ENCODE results near the gene CENPP. TPM values are rescaled to one million over a fixed set of nuclear protein-coding genes. Genes with fewer than 3 reads are reported as not detected.

The CENPP gene
- total RNA-seq, 2 donors from 2014 or later: 1.9 to 6.8 TPM

DNA sequence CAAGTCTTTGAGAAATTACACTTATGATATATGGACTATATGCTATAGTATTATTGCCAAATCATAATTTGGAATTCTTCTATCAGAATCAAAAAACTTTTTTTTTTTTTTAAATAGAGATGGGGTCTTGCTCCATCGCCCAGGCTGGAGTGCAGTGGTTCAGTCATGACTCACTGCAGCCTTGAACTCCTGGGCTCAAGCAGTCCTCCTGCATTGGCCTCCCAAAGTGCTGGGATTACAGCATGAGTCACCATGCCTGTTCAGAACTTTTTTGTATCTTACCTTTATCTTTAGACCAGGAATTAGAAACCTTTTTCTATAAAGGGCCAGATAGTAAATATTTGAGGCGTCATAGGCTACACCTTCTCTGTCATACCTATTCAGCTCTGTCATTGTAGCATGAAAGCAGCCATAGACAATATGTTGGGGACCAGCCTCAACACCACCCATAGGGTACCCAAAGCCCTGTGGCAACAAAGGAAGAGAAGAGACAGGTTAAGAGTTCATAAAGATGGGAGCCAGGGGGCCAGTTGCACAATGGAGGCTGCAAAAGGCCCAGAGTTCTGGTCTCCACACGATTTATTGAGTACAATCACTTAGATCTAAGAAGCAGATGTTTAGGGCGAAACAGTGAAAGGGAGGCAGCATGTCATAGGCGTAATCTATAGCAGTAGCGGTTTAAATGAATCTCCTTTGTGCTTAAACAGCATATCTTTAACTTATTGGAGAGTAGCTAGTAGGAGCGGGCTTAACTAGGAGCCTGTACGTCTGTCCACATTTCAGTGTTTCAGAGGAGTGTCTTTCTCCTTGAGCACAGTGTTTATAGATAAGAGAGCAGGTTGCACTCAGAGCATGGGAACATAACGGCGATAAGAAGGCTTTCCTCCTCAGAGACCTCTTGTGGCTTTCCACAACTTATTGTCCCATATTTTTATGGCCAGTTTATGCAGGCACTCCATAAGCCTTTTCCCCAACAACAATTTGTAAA, 197.5 kb downstream of the CENPP start:
- no peak for DNase-seq
- Mint-ChIP-seq H3K4me1 (no peaks in the 10 kb centered on the region), H3K4me3 (no peak overlapping the region), H3K36me3 (ENCODE audit: low read depth) (no peaks in the 10 kb centered on the region), H3K27me3 (no peaks in the 10 kb centered on the region), H3K27ac (no peak overlapping the region)
- no peak for ATAC-seq
- H3K9me3 ChIP-seq (ENCODE audit: control insufficient read depth, low read length, poor library complexity, severe bottlenecking): no peaks in the 10 kb centered on the region

DNA sequence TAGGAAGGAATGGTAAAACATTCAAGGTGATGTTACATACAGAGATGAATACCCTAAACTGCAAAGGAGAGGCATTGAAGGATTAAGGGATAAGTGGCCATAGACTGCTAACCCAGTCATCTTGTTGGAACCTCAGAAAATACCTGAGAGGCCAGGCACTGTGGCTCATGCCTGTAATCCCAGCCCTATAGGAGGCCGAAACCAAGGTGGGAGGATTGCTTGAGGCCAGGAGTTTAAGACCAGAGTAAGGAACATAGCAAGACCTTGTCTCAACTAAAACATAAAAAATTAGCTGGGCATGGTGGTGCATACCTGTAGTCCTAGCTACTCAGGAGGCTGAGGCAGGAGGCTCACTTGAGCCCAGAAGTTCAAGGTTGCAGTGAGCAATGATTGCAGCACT, 199.1 kb downstream of the CENPP start:
- Mint-ChIP-seq H3K27ac (no peak overlapping the region), H3K4me3 (no peak overlapping the region), H3K27me3 (no peaks in the 10 kb centered on the region), H3K4me1 (no peaks in the 10 kb centered on the region), H3K36me3 (ENCODE audit: low read depth) (no peaks in the 10 kb centered on the region)
- H3K9me3 ChIP-seq (ENCODE audit: control insufficient read depth, low read length, poor library complexity, severe bottlenecking): no peaks in the 10 kb centered on the region
- ATAC-seq (no peak), DNase-seq (no peak)

DNA sequence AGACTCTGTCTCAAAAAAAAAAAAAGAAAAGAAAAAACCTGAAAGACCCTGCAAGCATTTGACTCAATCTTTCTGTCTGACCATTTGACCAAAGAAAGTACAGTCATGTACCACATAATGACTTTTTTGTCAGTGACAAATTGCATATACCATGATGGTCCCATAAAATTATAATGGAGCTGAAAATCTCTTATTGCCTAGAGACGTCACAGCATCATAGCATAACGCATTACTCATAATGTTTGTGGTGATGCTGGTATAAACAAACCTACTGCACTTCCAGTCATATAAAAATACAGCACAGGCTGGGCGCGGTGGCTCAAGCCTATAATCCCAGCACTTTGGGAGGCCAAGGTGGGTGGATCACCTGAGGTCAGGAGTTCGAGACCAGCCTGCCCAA, 199.6 kb downstream of the CENPP start:
- H3K27me3 Mint-ChIP-seq: no peaks in the 10 kb centered on the region
- H3K9me3 ChIP-seq (ENCODE audit: control insufficient read depth, low read length, poor library complexity, severe bottlenecking): no peaks in the 10 kb centered on the region
- DNase-seq (no peak), ATAC-seq (no peak)
- no peak overlapping the region for H3K4me3 Mint-ChIP-seq
- no peak overlapping the region for H3K27ac Mint-ChIP-seq
- H3K4me1 Mint-ChIP-seq: no peaks in the 10 kb centered on the region
- no peaks in the 10 kb centered on the region for H3K36me3 Mint-ChIP-seq (ENCODE audit: low read depth)

DNA sequence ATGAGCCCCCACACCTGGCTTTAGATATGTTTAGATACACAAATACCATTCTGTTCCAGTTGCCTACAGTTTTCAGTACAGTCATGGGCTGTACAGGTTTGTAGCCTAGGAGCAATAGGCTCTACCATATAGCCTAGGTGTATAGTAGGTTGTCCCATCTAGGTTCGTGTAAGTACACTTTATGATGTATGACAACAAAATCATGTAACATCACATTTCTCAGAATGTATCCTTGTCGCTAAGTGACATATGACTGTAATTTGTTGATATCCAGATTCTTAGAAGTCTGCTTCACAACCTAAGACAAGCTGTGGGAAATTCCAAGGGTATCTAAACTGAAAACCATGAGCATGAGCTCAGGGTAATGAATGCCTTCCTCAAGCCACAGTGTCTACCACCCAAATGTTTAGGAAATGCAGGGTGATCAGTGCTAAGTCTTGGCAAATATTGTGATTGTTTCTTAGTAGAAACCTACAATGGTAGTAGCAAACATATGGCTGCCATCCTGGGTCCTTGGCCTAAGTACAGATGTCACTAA, 201.6 kb downstream of the CENPP start:
- H3K4me1 Mint-ChIP-seq: no peaks in the 10 kb centered on the region
- ATAC-seq (no peak), DNase-seq (no peak)
- no peaks in the 10 kb centered on the region for H3K9me3 ChIP-seq (ENCODE audit: control insufficient read depth, low read length, poor library complexity, severe bottlenecking)
- no peaks in the 10 kb centered on the region for H3K27me3 Mint-ChIP-seq
- no peak overlapping the region for H3K4me3 Mint-ChIP-seq
- H3K36me3 Mint-ChIP-seq (ENCODE audit: low read depth): no peaks in the 10 kb centered on the region
- H3K27ac Mint-ChIP-seq: no peak overlapping the region

DNA sequence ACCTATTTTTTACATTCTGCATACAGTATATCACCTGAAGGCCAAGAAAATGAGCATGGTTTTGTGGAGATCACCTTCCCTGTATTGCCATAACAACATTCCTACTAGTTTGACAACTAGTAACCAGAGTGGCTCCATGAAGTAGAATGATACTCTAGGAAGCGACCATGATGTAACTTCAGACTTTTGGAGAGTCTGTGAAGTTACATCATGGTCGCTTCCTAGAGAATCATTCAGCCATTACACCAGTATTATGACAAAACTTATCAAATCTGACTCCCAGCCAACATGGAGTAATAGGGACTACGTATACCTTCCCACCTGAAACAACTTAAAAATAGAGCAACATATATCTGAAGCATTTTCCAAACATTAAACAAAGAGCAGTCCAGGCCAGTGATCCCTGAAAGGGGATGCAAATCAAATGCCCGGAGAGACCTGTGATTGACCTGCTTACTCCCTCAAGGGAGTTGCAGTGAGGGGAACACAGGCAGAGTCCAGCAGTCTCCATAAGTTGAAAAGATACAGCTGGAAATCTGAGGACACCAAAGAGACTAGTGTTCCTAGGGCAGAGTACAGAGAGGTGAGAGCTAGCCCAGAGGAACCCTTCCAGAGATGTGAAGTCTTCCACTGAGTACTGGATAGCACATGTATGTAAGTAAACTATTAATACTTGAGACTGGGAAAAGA, 202.2 kb downstream of the CENPP start:
- no peak for DNase-seq

DNA sequence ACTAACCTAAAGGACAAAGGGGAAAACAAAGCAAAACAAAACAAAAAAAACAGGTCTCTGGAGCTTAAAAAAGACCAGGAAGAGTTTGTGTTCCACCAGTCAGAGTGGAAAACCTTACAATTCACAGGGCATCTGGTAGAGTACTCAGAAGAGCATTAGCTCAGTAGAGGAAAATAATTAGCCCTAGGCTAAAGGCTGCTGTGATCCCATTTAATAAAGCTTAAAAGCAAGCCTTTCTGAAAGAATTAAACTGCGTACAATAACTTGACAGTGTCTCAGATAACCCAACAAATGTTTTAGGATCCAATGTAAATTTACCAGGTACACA, 202.7 kb downstream of the CENPP start:
- ATAC-seq: no peak
- H3K9me3 ChIP-seq (ENCODE audit: control insufficient read depth, low read length, poor library complexity, severe bottlenecking): no peaks in the 10 kb centered on the region
- Mint-ChIP-seq H3K27ac (no peak overlapping the region), H3K36me3 (ENCODE audit: low read depth) (no peaks in the 10 kb centered on the region), H3K4me1 (no peaks in the 10 kb centered on the region), H3K4me3 (no peak overlapping the region), H3K27me3 (no peaks in the 10 kb centered on the region)
- DNase-seq: no peak

More for the DNA sequence above, 202.2 kb downstream of the CENPP start:
- Mint-ChIP-seq H3K4me1 (no peaks in the 10 kb centered on the region), H3K27me3 (no peaks in the 10 kb centered on the region), H3K4me3 (no peak overlapping the region), H3K36me3 (ENCODE audit: low read depth) (no peaks in the 10 kb centered on the region), H3K27ac (no peak overlapping the region)
- no peaks in the 10 kb centered on the region for H3K9me3 ChIP-seq (ENCODE audit: control insufficient read depth, low read length, poor library complexity, severe bottlenecking)
- no peak for ATAC-seq

DNA sequence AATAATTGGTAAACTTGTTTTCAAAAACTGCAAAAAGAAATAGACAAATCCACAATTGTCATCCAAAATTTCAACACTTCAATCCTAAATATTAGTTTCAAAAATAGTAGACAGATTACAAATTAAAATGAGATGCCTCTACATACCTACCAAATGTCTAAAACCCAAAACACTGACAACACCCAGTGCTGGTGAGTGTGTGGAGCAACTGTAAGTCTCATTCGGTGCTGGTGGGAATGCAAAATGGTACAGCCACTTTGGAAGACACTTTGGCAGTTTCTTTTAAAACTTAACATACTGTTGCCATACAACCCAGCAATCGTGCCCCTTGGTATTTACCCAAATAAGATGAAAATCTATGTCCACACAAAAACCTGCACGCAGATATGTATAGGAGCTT, 203.4 kb downstream of the CENPP start:
- Mint-ChIP-seq H3K27ac (no peak overlapping the region), H3K4me3 (no peak overlapping the region), H3K27me3 (no peaks in the 10 kb centered on the region), H3K4me1 (peaks cover 2% of the 10 kb centered on the region), H3K36me3 (ENCODE audit: low read depth) (no peaks in the 10 kb centered on the region)
- H3K9me3 ChIP-seq (ENCODE audit: control insufficient read depth, low read length, poor library complexity, severe bottlenecking): no peaks in the 10 kb centered on the region
- ATAC-seq (no peak), DNase-seq (no peak)

DNA sequence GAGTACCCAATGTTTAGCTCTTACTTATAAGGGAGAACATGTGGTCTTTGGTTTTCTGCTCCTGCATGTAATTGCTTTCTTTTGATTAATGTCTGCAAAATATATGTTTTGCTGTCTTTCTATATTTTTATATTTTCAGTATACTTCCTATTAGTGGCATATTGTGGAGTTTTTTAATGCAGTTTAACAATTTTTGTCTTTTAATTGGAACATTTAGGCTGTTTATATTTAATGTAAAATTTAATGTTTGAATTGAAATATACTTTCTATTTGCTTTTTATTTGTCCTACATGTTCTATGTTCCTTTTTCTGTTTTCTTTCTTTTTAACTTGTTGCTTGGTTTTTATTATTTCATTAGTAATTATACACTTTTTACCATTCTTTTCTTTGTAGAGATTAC, 205.1 kb downstream of the CENPP start:
- H3K36me3 Mint-ChIP-seq (ENCODE audit: low read depth): no peaks in the 10 kb centered on the region
- H3K4me1 Mint-ChIP-seq: peaks cover 12% of the 10 kb centered on the region
- H3K4me3 Mint-ChIP-seq: no peak overlapping the region
- H3K27me3 Mint-ChIP-seq: no peaks in the 10 kb centered on the region
- ATAC-seq (no peak), DNase-seq (no peak)
- H3K9me3 ChIP-seq (ENCODE audit: control insufficient read depth, low read length, poor library complexity, severe bottlenecking): no peaks in the 10 kb centered on the region
- no peak overlapping the region for H3K27ac Mint-ChIP-seq

DNA sequence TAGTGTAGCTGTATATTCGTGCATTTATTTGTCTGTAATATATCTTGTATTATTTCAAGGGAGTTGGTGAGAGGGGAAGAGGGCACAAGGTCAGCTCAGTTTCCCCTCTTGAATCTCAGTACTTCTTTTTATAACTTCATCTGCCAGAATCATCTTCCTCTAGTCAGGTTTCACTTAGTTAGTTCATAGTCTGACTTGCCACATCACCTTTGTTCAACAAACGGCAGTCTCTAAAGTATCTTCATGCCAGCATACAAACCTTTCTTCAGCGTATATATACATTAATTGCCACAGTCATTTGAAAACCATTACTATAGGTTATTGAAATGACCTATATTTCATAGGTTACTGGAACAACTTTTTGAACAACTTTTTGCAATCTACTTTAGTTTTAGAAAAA, 208.5 kb downstream of the CENPP start:
- no peak for DNase-seq
- H3K4me3 Mint-ChIP-seq: peak overlapping the region; percentile 39
- no peak for ATAC-seq
- no peaks in the 10 kb centered on the region for H3K27me3 Mint-ChIP-seq
- peaks cover 12% of the 10 kb centered on the region for H3K4me1 Mint-ChIP-seq
- no peaks in the 10 kb centered on the region for H3K9me3 ChIP-seq (ENCODE audit: control insufficient read depth, low read length, poor library complexity, severe bottlenecking)
- no peaks in the 10 kb centered on the region for H3K36me3 Mint-ChIP-seq (ENCODE audit: low read depth)
- no peak overlapping the region for H3K27ac Mint-ChIP-seq

DNA sequence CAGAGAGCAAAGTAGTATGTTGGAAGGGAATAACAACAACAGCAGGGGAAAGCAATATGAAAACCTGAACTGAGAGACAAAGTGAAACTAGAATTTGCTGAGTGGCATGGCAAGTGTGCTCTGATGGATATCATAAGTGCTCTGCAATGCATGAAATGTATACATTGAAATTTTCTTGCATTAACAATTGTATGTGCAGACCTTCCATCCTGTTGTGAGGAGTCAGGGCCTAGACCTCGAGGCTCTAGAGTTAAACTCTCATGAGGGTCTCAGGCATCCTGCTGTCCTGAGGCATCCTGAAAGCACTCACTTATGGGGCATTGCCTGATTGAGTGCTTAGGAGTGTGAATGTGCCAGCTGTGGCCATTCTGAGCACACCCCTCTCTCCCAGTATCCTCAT, 208.9 kb downstream of the CENPP start:
- peak overlapping the region; percentile 39 for H3K4me3 Mint-ChIP-seq
- DNase-seq (no peak), ATAC-seq (no peak)

DNA sequence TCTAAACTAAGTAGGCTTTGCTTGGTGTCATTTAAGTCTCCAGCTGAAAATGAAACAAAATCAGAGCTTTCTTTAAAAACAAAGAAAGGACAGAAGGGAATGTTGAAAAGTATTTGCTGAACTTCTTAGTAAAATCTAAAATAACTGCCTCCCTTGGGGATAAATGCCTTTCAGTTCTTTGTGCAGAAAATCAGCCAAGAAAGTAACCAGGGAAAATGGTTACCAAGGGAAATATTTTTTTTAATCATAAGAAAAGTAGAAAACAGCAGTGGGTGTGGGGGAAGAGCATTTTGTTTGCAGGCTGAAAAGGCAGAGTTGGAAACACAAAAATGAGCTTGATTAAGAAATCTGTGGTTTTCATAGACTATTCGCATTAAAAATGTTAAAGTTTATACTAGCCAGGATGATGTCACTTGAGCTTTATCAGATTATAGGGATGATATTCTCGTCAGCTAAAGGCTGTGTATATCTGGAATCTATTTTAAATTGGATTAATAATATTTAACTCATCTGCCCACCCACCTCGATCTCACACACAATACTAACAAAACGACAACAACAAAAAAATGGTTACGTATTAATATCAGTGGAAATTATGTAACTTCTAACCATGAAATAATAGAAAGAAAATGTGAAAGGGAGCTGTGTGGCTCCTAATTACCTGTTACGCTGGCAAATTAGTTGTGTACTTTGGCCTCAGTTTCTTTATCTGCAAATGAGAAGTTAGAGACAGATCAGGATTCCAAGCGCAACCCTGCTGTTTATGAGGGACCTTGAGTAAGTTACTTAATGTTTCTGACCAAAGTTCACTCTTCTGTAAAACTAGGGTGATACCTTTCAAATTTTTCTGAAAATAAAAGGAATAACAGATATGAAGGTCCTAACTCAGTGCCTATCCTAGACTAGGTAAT, 210.4 kb downstream of the CENPP start, which contains the start of gene ECM2:
Gene ECM2 (minus strand): TSS at position 51 of the 911 bp plus-strand sequence. CDS start 13,124 bp downstream, outside the sequence.
- H3K27me3 Mint-ChIP-seq: no peaks in the 10 kb centered on the region
- peaks cover 12% of the 10 kb centered on the region for H3K4me1 Mint-ChIP-seq
- no peak for DNase-seq
- peak within 1 kb of the TSS; percentile 39 for H3K4me3 Mint-ChIP-seq
- H3K27ac Mint-ChIP-seq: no peak within 1 kb of the TSS
- no peaks in the 10 kb centered on the region for H3K36me3 Mint-ChIP-seq (ENCODE audit: low read depth)
- H3K9me3 ChIP-seq (ENCODE audit: control insufficient read depth, low read length, poor library complexity, severe bottlenecking): no peaks in the 10 kb centered on the region
- ATAC-seq: no peak

More for the DNA sequence above, 208.9 kb downstream of the CENPP start:
- no peaks in the 10 kb centered on the region for H3K36me3 Mint-ChIP-seq (ENCODE audit: low read depth)
- H3K4me1 Mint-ChIP-seq: peaks cover 12% of the 10 kb centered on the region
- H3K9me3 ChIP-seq (ENCODE audit: control insufficient read depth, low read length, poor library complexity, severe bottlenecking): no peaks in the 10 kb centered on the region
- no peak overlapping the region for H3K27ac Mint-ChIP-seq
- no peaks in the 10 kb centered on the region for H3K27me3 Mint-ChIP-seq

DNA sequence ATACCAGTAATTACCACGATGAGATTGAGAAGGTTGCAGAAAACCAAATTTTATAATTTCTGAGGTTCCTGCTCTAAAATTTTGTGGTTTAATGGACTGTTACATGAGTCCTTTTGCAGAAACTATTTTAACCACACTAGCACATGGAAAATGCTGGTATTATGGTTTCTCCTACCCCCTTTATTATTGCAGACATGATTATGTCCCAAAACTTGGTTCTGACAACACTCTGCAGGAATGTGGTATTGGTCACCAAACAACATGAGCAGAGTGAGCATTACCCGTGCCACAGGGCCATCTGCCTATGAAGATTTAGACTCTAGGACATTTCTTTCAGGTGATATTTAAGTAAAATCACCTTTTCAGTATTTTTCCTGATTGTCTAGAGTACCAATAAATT, 212.8 kb downstream of the CENPP start:
- Mint-ChIP-seq H3K27me3 (no peaks in the 10 kb centered on the region), H3K4me1 (peaks cover 12% of the 10 kb centered on the region), H3K27ac (no peak overlapping the region), H3K36me3 (ENCODE audit: low read depth) (no peaks in the 10 kb centered on the region), H3K4me3 (no peak overlapping the region)
- DNase-seq: no peak
- ATAC-seq: no peak
- no peaks in the 10 kb centered on the region for H3K9me3 ChIP-seq (ENCODE audit: control insufficient read depth, low read length, poor library complexity, severe bottlenecking)

DNA sequence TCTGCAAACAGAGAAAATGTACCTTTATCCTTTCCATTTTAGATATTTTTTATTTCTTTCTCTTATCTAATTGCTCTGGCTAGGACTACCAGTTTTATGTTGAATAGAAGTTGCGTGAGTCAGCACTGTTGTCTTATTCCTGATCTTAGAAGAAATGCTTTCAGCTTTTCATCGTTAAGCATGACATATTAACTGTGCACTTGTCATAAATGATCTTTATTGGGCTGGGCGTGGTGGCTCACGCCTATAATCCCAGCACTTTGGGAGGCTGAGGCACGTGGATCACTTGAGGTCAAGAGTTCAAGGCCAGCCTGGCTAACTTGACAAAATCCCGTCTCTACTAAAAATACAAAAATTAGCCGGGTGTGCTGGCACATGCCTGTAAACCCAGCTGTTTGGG, 218.2 kb downstream of the CENPP start:
- no peak for ATAC-seq

More for the DNA sequence above, 218.2 kb downstream of the CENPP start:
- no peaks in the 10 kb centered on the region for H3K27me3 Mint-ChIP-seq
- no peaks in the 10 kb centered on the region for H3K4me1 Mint-ChIP-seq
- no peak for DNase-seq
- H3K36me3 Mint-ChIP-seq (ENCODE audit: low read depth): no peaks in the 10 kb centered on the region
- no peak overlapping the region for H3K27ac Mint-ChIP-seq
- H3K9me3 ChIP-seq (ENCODE audit: control insufficient read depth, low read length, poor library complexity, severe bottlenecking): no peaks in the 10 kb centered on the region
- H3K4me3 Mint-ChIP-seq: no peak overlapping the region

Data from T-helper 17 cell (primary cell).